GM18508 (cell line): Measurements from ENCODE around the gene SBK2.

Experiments
- ATAC-seq: cut with Tn5 transposase; IDR thresholded peaks from one replicate; pipeline ENCODE4 v1.9.1; 2021; ENCODE audit warnings: moderate number of reproducible peaks; ENCODE audit not compliant: insufficient read depth, unreplicated experiment

The SBK2 gene

DNA sequence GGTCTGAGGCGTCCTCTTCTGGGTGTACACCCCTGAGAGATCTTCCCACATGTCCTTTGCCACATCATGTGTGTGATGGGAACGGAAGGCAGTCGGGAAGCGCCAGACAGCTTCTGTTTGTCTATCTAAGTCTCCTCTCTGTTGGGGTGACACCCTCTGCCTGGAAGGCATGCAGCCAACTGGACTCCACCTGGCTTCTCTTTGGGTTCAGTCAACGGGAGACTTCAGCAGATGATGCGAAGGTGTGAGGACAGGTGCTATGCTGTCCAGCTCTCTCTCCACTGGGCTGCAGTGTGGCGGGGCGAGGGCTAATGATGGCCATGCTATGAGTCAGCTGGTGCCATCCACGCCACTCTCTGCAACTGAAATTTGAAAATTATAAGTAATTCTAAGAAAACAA lies 22.8 kb upstream of the SBK2 start:
- ATAC-seq = no peak

DNA sequence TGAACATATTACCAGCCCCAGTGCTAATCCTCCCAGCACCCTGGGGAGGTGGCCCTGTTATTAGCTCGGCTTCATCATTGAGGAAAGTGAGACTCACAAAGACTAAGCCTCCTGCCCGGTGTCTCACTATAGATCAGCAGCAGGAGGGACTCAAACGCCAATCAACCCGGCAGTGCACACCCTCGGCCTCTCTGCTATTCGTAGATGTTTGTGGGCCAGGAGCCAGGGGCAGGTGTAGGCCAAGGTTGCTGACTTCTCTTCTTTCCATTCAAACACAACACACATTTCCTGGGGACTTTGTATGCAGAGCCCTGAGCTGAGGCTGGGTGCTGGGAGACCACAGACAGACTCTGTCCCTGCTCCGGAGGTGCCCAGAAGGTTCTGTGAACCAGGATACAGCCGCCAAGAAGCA lies 17.8 kb upstream of the SBK2 start:
- no peak for ATAC-seq

DNA sequence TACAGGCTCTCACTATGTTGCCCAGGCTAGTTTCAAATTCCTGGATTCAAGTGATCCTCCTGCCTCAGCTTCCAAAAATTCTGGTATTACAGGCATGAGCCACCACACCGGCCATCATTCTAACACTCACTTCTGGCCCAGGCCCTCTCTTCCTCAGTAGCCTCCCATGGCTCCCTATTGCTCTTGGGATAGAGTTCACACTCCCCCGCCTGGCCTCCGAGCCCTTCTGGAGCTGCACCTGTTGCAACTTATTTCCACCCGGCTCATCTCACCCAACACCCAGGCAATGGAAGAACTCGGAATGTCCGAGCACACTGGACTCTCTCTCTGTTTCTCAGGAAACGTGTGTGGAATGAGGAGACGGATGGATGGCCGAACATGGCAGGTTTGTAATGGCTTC lies 17.4 kb upstream of the SBK2 start:
- ATAC-seq = no peak

GRCh38 chr19:55553217-55554182 lies 16.6 kb upstream of the SBK2 start:
- ATAC-seq = no peak

GRCh38 chr19:55552620-55553019 lies 15.7 kb upstream of the SBK2 start:
- ATAC-seq = no peak

DNA sequence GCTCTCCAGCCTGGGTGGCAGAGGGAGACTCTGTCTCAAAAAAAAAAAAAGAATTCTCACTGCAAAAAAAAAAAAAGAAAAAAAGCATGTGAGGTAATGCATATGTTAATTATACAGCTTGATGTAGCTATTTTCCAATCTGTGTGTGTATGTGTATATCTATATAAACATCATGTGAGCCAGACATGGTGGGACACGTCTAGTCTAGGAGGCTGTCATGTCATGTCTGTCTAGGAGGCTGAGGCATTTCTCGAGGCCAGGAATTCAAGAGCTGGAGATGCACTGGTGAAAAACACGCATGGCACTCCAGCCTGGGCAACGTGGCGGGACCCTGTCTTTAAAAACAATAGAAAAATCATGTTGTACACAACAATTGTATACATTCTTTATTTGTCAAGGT lies 15.3 kb upstream of the SBK2 start:
- no peak for ATAC-seq

DNA sequence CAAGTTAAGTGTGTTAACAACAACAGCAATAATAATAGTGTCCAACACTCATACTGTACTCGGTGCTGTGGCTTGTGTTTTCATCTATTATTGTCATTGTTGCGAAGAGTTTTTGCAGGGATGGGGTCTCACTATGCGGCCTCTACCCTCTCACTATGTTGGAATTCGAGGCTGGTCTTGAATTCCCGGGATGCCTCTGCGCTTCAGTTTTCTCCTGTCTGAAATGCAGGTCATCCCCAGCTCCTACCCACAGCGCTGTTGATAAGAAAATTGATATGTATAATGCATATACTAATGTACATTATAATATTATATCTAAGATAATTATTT lies 13.4 kb upstream of the SBK2 start:
- no peak for ATAC-seq

DNA sequence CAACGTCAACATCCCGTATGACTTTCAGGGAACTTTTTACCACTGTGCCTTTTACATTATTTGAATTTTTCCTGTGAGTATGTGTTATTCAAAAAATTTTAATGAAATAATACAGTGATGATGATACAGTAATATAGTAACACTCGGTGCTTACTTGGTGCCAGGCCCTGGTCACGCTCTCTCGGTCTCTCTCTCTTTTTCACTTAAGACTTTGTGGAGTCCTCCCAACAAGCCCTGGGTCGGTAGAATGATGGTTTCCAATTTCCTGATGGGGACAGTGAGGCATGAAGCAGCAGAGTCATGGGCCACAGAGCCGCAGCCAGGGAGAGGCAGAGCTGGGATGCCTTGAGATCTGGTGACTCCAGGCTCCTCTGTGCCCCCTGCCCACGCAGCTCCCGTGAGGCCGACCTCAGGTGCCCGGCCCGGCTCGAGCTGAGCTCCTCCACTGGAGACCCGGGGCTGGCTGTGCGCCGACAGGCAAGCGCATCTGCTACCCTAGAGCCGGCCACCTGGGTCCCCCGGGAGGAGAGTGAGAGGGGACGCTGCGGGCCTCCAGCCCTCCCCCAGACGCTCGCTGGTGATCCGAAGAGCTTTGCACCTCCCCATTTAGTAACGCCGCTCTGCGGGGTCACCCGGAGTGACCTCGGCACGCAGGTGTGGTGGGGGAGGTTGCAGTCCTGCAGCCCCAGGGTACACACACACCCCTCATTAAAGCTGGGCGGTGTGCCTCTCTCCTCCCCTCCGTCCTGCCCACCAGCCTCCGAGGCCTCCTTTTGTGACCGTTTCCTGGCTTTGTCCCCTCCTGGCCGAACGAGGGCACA lies 12.8 kb upstream of the SBK2 start:
- no peak for ATAC-seq

DNA sequence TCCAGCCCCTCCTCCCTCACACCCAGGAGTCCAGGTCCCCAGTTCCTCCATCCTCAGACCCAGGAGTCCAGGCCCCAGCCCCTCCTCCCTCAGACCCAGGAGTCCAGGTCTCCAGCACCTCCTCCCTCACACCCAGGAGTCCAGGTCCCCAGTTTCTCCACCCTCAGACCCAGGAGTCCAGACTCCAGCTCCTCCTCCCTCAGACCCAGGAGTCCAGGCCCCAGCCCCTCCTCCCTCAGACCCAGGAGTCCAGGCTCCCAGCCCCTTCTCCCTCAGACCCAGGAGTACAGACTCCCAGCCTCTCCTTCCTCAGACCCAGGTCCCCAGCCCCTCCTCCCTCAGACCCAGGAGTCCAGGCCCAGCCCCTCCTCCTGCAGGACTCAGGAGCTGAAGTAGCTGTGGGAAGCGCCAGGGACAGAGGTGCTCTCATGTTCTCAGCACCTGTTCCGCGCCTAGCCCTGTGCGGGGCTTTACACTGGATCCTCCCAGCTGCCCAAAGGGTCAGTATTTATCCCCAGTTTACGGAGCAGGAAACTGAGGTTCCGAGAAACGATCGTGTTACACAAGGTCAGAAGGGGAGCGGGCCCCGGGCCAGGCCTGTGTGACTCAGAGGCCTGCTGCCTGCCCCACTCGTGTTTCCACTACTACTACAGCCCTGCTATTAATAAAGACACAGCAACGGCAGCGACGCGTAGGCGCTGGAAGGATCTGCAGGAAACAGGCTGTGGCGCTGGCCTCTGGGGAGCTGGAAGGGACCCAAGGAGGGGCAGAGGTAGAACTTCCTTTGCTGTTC lies 10.1 kb upstream of the SBK2 start:
- no peak for ATAC-seq

GRCh38 chr19:55546011-55546410 lies 9.1 kb upstream of the SBK2 start:
- ATAC-seq = no peak

DNA sequence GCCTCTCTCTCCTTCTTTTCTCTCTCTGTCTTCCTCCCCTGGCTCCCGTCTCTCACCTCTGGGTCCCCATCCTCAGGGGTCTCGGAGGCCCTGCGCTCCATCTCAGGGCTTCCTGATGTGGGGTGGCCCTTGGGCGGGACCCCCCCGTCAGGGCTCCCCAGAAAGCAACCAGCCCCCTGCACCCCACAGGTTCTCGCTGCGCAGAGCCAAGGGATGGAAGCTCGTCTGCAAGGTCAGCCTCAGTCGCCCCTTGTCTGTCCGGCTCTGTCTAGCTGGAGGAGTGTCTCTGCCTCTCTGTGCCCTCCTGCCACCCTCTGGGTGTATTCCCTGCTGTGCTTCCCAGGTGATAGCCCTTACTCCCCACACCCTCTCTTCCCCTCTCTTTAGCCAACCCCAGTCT lies 8.5 kb upstream of the SBK2 start, which contains the start of gene SBK3:
SBK3 (minus strand) TSS at position 101 of the 400 bp plus-strand sequence; CDS start at position 101, 0 bp downstream.
- no peak for ATAC-seq

GRCh38 chr19:55544776-55545439 lies 8.0 kb upstream of the SBK2 start:
- ATAC-seq = no peak

- no peak for ATAC-seq
Observed at GRCh38 chr19:55544014-55544413, 7.1 kb upstream of the SBK2 start.

DNA sequence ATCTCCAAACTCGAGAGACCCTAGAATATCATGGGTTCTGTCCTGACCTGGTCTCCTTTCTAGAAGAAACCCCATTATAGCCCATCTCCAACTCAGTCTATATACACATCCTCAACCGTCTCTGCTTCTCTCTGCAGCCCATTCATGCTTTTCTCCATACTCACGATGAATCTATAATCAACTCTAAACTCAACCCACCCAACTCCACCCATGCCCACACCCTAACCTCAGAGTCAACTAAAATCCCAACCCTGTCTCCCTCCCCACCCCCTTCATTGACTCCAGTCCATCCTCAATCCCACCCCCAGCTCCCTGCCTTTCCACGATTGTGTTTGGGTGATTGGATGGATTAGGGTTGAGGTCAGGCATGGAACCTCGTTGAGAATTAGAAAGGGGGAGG lies 6.6 kb upstream of the SBK2 start:
- no peak for ATAC-seq

DNA sequence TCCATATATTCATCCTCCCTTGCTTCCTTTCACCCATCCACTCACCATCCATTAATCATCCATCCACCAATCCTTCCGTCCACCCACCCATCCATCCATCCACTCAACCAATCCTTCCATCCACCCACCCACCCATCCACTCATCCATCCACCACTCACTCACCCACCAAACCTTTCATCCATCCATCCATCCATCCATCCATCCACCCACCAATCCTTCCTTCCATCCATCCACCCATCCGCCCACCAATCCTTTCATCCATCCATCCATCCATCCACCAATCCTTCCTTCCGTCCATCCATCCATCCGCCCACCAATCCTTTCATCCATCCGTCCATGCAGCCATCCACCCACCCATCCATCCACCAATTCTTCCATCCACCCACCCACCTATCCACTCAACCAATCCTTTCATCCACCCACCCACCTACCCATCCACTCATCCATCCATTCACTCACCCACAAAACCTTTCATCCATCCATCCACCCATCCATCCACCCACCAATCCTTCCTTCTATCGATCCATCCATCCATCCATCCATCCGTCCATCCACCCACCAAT lies 5.4 kb upstream of the SBK2 start:
- no peak for ATAC-seq

DNA sequence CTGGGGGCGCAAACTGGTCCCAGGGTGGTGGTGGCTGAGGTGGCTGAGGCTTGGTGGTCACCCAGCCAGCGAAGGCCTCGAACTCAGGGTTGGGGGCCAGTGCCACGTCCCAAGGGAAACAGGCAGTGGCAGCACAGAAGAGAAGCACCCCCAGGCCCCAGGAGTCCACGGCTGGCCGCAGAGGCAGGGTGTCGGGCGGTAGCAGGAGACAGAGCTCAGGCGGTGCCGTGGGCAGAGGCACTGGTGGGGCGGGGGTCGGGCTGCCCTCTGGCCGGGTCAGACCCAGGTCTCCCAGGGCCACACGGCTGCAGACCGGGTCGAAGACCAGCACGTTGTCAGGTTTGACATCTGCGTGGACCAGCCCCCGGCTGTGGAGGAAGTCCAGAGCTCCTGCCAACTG lies 4.2 kb upstream of the SBK2 start:
- no peak for ATAC-seq

DNA sequence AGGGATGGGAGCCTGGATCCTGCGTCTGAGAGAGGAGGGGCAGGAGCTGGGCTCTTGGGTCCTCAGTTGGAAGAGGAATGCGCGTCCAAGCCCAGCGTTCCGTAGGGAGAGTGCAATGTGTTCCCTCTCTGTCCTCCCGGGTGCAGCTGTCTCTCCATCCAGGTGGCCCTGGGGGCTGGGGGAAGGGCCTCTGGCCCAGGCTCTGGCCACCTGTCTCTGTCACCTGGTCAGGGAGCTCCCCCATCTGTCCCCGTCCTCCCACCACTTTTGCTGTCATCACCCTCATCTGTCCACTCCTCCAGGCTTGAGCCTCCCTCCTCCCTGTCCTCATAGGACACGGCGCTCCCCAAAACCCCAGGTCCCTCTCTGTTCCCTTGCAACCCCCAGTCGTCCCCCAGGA lies 3.7 kb upstream of the SBK2 start:
- no peak for ATAC-seq

DNA sequence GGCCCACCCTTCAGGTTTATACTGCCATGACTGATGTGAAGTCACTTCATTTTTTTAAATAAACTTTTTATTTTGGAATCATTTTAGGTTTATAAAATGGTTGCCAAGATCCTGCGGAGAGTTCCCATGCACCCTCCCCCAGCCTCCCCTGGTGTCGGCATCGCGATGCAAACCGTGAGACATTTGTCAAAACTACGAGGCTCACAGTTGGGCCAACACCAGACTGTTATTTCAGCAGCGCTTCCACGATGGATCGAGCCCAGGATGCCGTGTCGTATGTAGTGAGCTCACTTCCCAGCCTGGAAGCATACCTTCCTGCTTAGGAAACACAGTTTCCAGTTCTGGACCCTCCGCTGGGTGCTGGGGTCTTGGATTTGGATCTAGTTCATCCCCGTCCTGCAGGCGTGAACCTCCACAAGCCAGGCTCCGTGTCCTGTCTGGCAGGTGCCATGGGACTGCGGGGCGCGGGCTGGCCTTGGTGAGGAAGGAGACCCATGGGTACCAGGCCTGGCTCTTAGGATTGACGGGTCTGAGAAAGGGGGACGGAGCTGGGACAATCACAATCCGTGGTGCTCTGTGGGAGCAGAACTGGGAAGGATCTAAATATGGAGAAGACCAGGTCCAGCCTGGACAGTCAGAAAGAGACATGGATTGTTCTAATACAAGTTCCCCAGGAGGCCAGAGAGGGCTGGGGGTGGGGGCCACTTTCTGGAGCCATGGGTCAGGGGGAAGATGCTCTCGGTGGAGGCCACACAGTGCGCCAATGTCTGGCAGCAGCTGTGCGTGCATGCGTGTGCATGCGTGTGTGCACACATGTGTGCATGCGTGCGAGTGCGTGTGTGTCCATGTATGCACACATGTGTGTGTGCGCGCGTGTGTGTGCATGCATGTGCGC lies 2.4 kb upstream of the SBK2 start:
- ATAC-seq = no peak

DNA sequence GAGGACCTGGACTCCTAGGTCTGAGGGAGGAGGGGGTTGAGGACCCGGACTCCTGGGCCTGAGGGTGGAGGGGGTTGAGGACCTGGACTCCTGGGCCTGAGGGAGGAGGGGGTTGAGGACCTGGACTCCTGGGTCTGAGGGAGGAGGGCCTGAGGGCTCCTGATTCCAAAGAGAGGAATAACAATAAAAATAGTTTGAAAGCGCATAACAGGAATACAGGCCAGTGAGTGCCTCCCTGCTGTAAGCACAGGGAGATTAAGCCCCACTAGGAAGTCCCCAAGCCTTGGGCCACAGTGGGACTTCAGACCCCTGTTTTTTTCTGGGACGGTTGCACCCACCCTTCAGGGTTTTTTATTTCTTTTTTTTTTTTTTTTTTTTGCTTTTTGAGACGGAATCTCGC lies 1.2 kb upstream of the SBK2 start:
- ATAC-seq = no peak
